ENCODE data around the gene INTS2.
"Not testable (repeated sequence)": the region's sequence is repeated elsewhere in the genome, so short reads cannot be mapped to it uniquely, and the experiment has no call there.

The INTS2 gene

GRCh38 chr17:61848896-61849295 is 78.9 kb downstream of the INTS2 start:
- in situ Hi-C loops (cut with HindIII; ENCODE audit: low sequenced_read_pairs): no loop called here

DNA sequence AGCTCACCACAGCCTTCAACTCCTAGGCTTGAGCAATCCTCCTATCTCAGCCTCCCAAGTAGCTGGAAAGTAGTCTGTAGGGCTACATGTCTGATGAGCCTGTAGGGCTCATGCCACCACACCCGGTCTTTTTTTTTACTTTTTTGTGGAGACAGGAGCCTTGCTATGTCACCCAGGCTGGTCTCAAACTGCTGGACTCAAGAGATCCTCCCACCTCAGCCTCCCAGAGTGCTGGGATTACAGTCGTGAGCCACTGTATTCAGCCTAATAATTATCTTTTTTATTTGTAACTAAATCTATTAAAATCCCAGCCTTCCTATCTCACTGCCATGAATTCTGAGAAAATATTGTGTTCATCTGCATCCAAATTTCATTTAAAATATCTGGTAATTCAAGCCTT is 79.5 kb downstream of the INTS2 start:
- in situ Hi-C loops (cut with HindIII; ENCODE audit: low sequenced_read_pairs): no loop called here

DNA sequence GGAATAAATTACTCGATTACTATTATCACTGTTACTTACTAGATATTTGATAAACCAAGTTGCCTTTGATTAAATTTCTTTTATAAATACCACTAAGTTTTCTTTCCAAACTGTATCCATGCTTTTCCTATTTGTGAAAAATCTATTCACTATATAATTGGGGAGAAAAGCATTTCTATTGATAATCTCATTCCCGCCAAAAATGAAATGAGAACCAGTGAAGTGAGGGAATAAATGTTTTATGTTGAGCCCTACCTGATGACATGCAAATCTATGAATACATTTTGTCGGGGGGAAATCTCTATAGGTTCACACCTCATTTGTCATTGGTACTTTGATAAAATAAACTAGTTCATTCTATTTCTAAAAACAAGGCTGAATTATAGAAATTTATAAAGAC is 80.1 kb downstream of the INTS2 start:
- in situ Hi-C loops (cut with HindIII; ENCODE audit: low sequenced_read_pairs): no loop called here

DNA sequence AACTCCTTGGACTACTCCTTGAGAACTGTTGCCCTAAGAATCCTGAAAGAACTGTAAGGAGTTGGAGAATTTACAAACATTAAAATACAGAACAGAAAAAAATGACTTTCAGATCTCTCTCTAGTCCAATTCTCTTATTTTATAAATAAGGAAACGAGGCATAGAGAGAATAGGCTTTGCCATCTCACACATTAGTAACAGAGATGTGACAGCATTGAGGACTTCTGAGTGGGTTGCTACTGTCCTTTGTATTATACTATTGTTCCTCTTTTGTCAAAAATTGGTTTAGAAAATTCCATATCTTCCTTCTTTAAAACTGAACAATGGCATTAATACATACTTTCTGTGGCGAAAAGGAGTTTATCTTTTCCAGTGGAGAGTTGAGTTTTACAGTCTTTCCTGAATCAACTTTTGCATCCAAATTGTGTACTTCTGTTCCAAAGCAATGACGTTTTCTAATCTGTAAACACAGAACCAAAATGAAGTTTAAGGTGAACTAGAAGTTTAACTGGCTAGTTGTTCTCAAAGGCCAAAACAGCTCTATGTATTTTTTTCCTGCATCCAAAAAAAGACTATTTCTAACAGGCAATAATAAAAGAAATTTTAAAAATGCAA is 80.9 kb downstream of the INTS2 start:
- in situ Hi-C loops (cut with HindIII; ENCODE audit: low sequenced_read_pairs): no loop called here

- in situ Hi-C loops (cut with HindIII; ENCODE audit: low sequenced_read_pairs): no loop called here
These were observed 81.7 kb downstream of the INTS2 start for GRCh38 chr17:61846088-61846487.

DNA sequence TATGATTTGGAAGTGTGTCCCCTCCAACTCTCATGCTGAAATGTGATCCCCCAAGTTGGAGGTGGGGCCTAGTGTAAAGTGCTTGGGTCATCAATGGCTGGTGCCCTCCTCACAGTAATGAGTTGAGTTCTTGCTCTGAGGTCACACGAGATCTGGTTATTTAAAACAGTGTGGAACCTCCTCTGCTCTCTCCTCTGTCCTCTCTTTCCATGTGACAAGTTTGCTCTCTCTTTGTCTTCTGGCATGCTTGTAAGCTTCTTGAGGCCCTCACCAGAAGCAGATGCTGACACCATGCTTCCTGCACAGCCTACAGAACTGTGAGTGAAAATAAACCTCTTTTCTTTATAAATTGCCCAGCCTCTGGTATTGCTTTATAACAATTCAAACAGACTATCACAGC is 84.3 kb downstream of the INTS2 start:
- in situ Hi-C loops (cut with HindIII; ENCODE audit: low sequenced_read_pairs): no loop called here

- in situ Hi-C loops (cut with HindIII; ENCODE audit: low sequenced_read_pairs): no loop called here
These were observed 84.9 kb downstream of the INTS2 start for GRCh38 chr17:61842899-61843298.

GRCh38 chr17:61839300-61839786 is 88.4 kb downstream of the INTS2 start:
- in situ Hi-C loops (cut with HindIII; ENCODE audit: low sequenced_read_pairs): no loop called here

DNA sequence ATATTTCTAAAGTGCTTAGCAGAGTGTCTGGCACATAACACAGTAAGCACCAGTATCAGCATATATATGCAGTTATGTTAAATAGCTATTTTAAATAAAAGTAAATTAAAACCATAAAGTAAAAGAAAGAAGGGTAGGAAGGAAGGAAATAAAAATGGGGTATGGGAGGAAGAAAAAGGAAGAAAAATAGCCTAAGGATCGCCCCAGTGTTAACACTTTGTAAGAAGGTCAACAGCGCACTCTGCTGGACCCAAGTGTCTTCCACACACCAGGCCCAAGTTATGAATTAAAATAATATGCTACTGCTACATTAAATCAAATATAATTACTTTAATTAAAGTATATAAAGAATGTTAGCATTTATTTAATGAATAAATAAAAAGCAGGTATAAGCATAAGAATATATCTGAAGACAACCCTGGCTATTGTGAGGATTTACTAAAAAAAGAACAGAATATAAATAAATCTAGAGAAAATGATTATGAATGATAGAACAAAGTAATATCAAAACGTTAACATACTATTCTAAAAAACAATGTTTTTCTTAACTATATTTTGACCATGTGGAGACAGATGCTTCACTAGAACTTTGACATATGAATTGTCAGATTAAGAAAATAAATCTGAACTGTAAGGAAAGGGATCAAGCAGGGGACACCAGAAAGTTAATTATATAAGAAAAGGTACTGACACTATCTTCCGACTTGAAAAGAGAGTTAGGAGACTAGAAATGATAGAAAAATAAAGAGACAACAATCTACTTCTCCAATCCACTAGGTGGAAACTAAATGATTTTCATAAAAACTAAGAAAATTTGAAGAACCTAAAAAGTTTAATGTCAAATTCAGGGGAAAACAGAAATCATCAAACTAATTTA is 90.4 kb downstream of the INTS2 start:
- in situ Hi-C loops (cut with HindIII; ENCODE audit: low sequenced_read_pairs): no loop called here

DNA sequence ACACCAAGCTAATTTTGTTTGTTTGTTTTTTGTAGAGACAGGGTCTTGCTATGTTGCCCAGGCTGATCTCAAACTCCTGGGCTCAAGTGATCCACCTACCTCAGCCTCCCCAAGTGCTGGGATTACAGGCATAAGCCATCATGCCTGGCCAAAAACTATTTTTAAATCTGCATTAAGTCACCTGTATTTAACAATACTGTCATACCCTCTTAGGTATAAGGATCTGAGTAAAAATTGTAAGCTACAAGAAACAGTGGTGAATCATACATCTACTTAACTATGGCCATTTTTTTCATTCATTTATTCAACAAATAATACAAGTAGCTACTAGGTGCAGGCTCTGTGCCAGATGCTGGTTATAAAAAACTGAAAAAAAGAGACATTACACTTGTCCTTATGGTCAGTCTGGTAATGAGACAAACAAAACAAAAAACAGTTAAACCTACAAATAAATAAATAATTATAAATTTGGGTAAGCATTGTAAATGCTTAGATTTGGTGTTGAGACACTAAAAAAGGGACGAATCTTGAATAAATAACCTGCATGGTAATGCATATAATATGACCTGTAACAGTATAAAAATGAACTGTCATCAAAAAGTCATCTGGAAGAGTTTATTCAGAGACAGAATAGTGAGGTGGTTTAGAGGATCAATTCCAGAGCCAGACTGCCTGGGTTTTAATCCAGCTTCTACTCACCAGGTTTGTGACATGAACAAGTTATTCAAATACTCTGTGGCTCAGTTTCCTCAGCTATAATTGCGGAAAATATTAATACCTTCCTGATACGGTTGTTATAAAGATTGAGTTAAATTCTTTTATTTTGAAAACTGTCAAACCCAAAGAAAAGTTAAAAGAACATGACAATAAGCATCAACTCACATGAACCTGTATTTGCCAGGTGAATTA is 91.3 kb downstream of the INTS2 start:
- in situ Hi-C loops (cut with HindIII; ENCODE audit: low sequenced_read_pairs): no loop called here

DNA sequence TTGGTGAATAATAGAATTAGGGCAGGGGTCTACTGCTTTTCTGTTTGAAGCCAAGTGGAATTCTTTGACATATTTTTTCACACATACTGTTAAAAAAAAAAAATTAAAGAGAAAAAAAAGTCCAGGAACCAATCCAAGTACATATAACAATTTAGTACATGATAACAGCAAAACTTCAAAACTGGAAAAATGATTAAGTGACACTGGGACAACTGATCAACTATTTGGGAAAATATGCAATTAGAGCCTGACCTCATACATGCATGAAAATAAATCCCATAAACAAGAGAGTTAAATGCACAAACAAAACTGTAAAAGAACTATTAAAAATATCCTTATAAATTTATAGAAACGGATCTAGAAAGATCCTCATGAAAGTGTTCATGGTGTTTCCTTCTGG is 92.2 kb downstream of the INTS2 start:
- in situ Hi-C loops (cut with HindIII; ENCODE audit: low sequenced_read_pairs): no loop called here

DNA sequence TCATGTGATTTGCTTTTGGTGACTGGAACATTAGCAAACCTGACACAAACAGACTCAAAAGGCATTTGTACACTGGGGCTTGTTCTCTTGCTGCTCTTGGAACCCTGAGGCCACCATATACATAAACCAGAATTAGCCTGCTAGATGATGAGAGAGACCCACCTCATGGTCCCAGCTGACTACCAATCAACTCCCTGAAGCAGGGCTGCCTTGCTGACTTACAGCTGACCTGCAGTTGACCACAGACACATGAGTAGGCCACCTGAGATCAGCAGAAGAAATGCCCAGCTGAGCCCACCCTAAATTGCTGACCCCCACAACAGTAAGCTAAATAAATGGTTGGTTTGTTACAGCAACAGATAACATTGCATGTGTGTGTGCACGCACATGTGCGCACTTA is 93.2 kb downstream of the INTS2 start:
- in situ Hi-C loops (cut with HindIII; ENCODE audit: low sequenced_read_pairs): no loop called here

- in situ Hi-C loops (cut with HindIII; ENCODE audit: low sequenced_read_pairs): no loop called here
These were observed 94.1 kb downstream of the INTS2 start for GRCh38 chr17:61833536-61834193.

- in situ Hi-C loops (cut with HindIII; ENCODE audit: low sequenced_read_pairs): no loop called here
These were observed 95.3 kb downstream of the INTS2 start for GRCh38 chr17:61832463-61832862.

- in situ Hi-C loops (cut with HindIII; ENCODE audit: low sequenced_read_pairs): no loop called here
These were observed 96.7 kb downstream of the INTS2 start for GRCh38 chr17:61831099-61831498.

DNA sequence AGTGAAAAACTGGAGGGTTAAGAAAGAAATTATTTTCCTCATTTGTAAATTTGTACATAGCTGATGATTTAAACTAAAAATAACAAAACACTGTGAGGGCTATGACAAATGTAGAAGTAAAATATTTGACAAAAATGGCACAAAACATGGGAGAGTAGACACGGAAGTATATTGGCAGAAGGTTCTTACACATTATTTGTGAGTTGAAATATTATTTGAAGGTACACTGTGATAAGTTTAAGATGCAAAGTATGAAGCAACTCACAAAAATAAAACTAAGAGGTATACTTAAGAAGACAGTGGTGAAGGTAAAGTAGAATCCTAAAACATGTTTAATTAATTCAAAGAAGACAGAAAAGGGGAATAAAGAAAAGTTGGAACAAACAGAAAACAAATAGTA is 99.1 kb downstream of the INTS2 start:
- in situ Hi-C loops (cut with HindIII; ENCODE audit: low sequenced_read_pairs): no loop called here

- in situ Hi-C loops (cut with HindIII; ENCODE audit: low sequenced_read_pairs): no loop called here
These were observed 100.0 kb downstream of the INTS2 start for GRCh38 chr17:61827649-61828395.

GRCh38 chr17:61826866-61827265 is 100.9 kb downstream of the INTS2 start:
- in situ Hi-C loops (cut with HindIII; ENCODE audit: low sequenced_read_pairs): not testable (repeated sequence)

- in situ Hi-C loops (cut with HindIII; ENCODE audit: low sequenced_read_pairs): not testable (repeated sequence)
These were observed 101.6 kb downstream of the INTS2 start for GRCh38 chr17:61826198-61826597.
